Urothelium cell line (cell line): ENCODE measurements around the gene PUM2.
"Not testable (repeated sequence)": the region's sequence is repeated elsewhere in the genome, so short reads cannot be mapped to it uniquely, and the experiment has no call there.

ENCODE experiments used
- DNase-seq: peaks from one replicate; pipeline ENCODE4 v3.0.0; 2011; ENCODE audit warnings: low spot score, mixed read lengths
- FAIRE-seq: peaks from 2 replicates; lab custom pipeline; 2011; peaks lifted over from hg19 to GRCh38; lab: Jason Lieb, UNC

The PUM2 gene, protein sequence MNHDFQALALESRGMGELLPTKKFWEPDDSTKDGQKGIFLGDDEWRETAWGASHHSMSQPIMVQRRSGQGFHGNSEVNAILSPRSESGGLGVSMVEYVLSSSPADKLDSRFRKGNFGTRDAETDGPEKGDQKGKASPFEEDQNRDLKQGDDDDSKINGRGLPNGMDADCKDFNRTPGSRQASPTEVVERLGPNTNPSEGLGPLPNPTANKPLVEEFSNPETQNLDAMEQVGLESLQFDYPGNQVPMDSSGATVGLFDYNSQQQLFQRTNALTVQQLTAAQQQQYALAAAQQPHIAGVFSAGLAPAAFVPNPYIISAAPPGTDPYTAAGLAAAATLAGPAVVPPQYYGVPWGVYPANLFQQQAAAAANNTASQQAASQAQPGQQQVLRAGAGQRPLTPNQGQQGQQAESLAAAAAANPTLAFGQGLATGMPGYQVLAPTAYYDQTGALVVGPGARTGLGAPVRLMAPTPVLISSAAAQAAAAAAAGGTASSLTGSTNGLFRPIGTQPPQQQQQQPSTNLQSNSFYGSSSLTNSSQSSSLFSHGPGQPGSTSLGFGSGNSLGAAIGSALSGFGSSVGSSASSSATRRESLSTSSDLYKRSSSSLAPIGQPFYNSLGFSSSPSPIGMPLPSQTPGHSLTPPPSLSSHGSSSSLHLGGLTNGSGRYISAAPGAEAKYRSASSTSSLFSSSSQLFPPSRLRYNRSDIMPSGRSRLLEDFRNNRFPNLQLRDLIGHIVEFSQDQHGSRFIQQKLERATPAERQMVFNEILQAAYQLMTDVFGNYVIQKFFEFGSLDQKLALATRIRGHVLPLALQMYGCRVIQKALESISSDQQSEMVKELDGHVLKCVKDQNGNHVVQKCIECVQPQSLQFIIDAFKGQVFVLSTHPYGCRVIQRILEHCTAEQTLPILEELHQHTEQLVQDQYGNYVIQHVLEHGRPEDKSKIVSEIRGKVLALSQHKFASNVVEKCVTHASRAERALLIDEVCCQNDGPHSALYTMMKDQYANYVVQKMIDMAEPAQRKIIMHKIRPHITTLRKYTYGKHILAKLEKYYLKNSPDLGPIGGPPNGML

GRCh38 chr2:20350753-20351554 lies at the start of gene PUM2:
Gene PUM2 (minus strand): TSS chr2:20350844. CDS start chr2:20327360, 23,484 bp downstream.
- DNase-seq (peak; percentile 99), FAIRE-seq (peak; percentile 96)

GRCh38 chr2:20400306-20400705 lies 49.7 kb upstream of the PUM2 start:
- FAIRE-seq: no peak
- DNase-seq: no peak

GRCh38 chr2:20398956-20399567 lies 48.4 kb upstream of the PUM2 start:
- no peak for FAIRE-seq
- no peak for DNase-seq

GRCh38 chr2:20397811-20398447 lies 47.3 kb upstream of the PUM2 start:
- DNase-seq (no peak), FAIRE-seq (no peak)

- DNase-seq (no peak), FAIRE-seq (no peak)
Observed at GRCh38 chr2:20396356-20397000, 45.8 kb upstream of the PUM2 start.

GRCh38 chr2:20393986-20394385 lies 43.3 kb upstream of the PUM2 start:
- no peak for FAIRE-seq
- DNase-seq: no peak

DNA sequence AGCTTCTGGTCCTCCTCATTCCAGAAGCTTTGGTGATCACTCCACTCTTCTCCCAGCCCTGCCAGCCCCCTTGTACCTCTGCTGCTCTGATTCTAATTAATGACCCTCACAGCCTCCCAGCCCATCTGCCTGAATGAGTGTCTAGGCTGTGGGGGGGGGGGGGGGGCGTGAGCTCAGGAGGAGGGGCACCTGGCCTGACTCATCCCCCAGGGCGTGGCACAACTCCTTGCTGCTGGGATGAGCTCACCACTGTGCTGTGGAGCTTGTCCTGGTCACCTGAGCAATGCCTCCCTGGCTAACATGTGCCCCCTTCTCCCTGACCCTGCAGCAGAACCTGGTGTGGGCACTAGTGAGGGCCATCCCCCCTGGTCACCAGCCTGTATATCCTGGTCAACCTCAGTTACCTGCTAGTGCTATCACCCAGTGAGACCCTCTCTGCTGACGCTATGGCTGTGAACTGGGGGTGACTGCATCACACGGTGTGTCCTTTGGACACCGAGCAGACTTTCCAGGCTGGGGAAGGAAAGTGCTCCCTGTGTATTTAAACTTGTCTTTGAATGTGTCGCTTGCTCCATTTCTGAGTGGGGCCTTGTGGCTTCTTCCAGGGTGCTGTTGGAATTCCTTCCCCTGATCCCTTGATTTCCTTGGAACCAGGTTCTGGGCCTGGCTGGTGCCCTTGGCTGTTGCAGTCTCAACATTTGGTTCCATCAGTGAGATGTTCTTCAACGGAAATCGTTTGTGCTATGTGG lies 41.5 kb upstream of the PUM2 start:
- DNase-seq (peak; percentile 88), FAIRE-seq (peak; percentile 32)

- no peak for DNase-seq
- FAIRE-seq: no peak
Observed at GRCh38 chr2:20390524-20391123, 40.0 kb upstream of the PUM2 start.

- DNase-seq (no peak), FAIRE-seq (no peak)
Observed at GRCh38 chr2:20384953-20385352, 34.3 kb upstream of the PUM2 start.

GRCh38 chr2:20382965-20383810 lies 32.5 kb upstream of the PUM2 start:
- peak; percentile 39 for DNase-seq
- peak; percentile 67 for FAIRE-seq

GRCh38 chr2:20381457-20381856 lies 30.8 kb upstream of the PUM2 start:
- FAIRE-seq (no peak), DNase-seq (no peak)

GRCh38 chr2:20378891-20379519 lies 28.4 kb upstream of the PUM2 start:
- FAIRE-seq (no peak), DNase-seq (peak; percentile 92)

DNA sequence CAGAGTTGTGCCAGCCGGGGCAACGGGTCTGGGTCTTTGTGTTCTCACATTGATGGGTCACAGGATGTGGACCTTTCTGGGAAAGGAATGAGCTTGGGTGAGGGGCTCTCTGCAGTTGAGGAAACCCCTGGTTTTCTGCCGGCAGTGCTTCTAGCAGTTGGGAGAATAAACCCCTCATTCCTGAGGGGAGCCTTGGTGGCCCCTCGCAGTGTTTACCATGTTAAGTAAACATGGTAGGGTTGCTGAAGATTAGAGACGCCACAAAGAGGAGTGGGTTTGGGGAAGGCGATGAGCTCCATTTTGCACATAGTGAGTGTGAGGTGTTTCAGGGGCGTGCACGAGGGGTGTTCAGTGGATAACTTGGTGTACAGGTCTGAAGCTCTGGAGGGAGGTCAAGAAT lies 27.7 kb upstream of the PUM2 start:
- DNase-seq: no peak
- FAIRE-seq: no peak

- FAIRE-seq: no peak
- DNase-seq: no peak
Observed at GRCh38 chr2:20377741-20378140, 27.1 kb upstream of the PUM2 start.

DNA sequence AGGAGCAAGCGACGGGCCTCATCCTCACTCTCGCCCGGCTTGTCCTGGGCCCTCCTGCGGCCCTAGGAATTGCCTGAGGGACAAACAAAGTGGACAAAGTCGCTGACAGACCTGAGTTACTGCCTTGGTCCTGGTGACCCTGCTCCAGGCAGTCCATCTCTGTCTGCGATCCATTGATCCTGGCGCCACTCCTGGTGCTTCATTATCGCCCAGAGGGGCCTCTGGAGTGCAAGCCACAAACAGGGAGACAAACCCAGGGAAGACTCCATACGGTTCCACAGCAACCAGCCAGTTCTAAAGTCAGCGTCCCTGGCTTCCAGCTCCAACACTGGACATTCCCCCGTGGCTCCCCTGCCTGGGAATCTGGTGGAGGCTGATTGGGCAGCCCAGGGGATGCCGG lies 24.3 kb upstream of the PUM2 start:
- not testable (repeated sequence) for FAIRE-seq, DNase-seq

GRCh38 chr2:20372896-20373640 lies 22.4 kb upstream of the PUM2 start:
- DNase-seq: no peak
- FAIRE-seq: no peak
